KMS-11 (cell line): Measurements from ENCODE around the gene ZFAND3.

Experiments used
- H2AFZ ChIP-seq: fragments of 200-600 bp; sonication (generic); 2 replicates; pipeline ENCODE4 v1.6.1; 2016; ENCODE audit warnings: antibody characterized with exemption, mixed run types, low read depth
- H3K27ac ChIP-seq: fragments of 200-600 bp; sonication (generic); 2 replicates; pipeline ENCODE4 v1.6.1; 2016; ENCODE audit warnings: mild to moderate bottlenecking, mixed run types
- H3K27me3 ChIP-seq: fragments of 200-600 bp; sonication (generic); 2 replicates; pipeline ENCODE4 v1.6.1; 2017; ENCODE audit warnings: mild to moderate bottlenecking, low read depth, mixed run types, moderate library complexity; ENCODE audit not compliant: insufficient read depth
- H3K36me3 ChIP-seq: fragments of 200-600 bp; sonication (generic); 2 replicates; pipeline ENCODE4 v1.6.1; 2017; ENCODE audit warnings: mild to moderate bottlenecking, mixed run types; ENCODE audit not compliant: insufficient read depth
- H3K4me1 ChIP-seq: fragments of 200-600 bp; sonication (generic); 2 replicates; pipeline ENCODE4 v1.6.1; 2016; ENCODE audit warnings: mild to moderate bottlenecking, low read depth, mixed run types; ENCODE audit not compliant: poor library complexity, severe bottlenecking
- H3K4me2 ChIP-seq: fragments of 200-600 bp; sonication (generic); 2 replicates; pipeline ENCODE4 v1.7.0; 2016; ENCODE audit warnings: mild to moderate bottlenecking, mixed run types
- H3K4me3 ChIP-seq: fragments of 200-600 bp; sonication (generic); IDR thresholded peaks from 2 replicates; pipeline ENCODE4 v1.6.1; 2017; ENCODE audit warnings: low read depth, low read length, mixed read lengths; ENCODE audit not compliant: insufficient read depth
- H3K79me2 ChIP-seq: fragments of 200-600 bp; sonication (generic); 2 replicates; pipeline ENCODE4 v1.6.1; 2016; ENCODE audit warnings: low read depth, mixed run types; ENCODE audit not compliant: insufficient read depth
- H3K9ac ChIP-seq: fragments of 200-600 bp; sonication (generic); 2 replicates; pipeline ENCODE4 v1.6.1; 2016; ENCODE audit warnings: mild to moderate bottlenecking, mixed run types
- H4K20me1 ChIP-seq: fragments of 200-600 bp; sonication (generic); 2 replicates; pipeline ENCODE4 v1.6.1; 2016; ENCODE audit warnings: mild to moderate bottlenecking, mixed run types; ENCODE audit not compliant: insufficient read depth
- TF ChIP-seq, protein P1 (sequence below): fragments of 200-600 bp; sonication (generic); conservative IDR thresholded peaks from 2 replicates; pipeline ENCODE4 v1.6.1; 2017; ENCODE audit warnings: low read depth, mild to moderate bottlenecking, antibody characterized with exemption, low read length, moderate library complexity, mixed read lengths

The ZFAND3 gene

DNA sequence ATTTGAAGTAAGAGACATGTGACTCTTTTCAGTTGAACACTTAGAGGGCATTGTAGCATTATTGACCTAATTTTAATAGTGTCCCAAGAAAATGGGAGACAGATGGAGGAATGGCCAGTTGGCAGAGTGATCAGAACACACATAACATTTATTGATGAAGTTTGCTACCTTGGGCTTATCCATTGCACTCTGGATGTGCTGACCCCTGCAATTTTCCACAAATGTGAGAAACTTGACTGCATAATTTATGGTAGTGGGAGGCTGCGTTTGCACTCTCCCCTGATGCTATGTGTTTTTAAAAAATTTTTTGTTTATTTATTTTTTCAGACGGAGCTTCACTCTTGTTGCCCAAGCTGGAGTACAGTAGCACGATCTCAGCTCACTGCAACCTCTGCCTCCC, 95.9 kb downstream of the ZFAND3 start:
- no peak overlapping the region for H3K27ac ChIP-seq
- H3K36me3 ChIP-seq = no peaks in the 10 kb centered on the region
- no peaks in the 10 kb centered on the region for H3K27me3 ChIP-seq
- no peak overlapping the region for H3K4me3 ChIP-seq
- H3K4me2 ChIP-seq = no peak overlapping the region
- no peak overlapping the region for H3K9ac ChIP-seq
- H2AFZ ChIP-seq = no peak overlapping the region
- no peaks in the 10 kb centered on the region for H4K20me1 ChIP-seq
- TF ChIP-seq, protein P1, sequence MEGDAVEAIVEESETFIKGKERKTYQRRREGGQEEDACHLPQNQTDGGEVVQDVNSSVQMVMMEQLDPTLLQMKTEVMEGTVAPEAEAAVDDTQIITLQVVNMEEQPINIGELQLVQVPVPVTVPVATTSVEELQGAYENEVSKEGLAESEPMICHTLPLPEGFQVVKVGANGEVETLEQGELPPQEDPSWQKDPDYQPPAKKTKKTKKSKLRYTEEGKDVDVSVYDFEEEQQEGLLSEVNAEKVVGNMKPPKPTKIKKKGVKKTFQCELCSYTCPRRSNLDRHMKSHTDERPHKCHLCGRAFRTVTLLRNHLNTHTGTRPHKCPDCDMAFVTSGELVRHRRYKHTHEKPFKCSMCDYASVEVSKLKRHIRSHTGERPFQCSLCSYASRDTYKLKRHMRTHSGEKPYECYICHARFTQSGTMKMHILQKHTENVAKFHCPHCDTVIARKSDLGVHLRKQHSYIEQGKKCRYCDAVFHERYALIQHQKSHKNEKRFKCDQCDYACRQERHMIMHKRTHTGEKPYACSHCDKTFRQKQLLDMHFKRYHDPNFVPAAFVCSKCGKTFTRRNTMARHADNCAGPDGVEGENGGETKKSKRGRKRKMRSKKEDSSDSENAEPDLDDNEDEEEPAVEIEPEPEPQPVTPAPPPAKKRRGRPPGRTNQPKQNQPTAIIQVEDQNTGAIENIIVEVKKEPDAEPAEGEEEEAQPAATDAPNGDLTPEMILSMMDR = no peak
- peaks cover 14% of the 10 kb centered on the region for H3K4me1 ChIP-seq
- peaks cover 15% of the 10 kb centered on the region for H3K79me2 ChIP-seq

DNA sequence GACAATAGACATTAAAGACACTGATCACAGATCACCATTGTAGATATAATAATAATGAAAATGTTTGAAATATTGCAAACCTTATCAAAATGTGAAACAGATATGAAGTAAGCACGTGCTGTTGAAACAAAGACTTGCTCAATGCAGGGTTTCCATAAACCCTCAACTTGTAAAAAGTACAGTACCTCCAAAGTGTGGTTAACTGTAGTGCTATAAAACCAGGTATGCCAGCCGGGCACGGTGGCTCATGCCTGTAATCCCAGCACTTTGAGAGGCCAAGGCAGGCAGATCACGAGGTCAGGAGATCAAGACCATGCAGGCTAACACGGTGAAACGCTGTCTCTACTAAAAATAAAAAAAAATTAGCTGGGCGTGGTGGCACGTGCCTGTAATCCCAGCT, 96.6 kb downstream of the ZFAND3 start:
- no peak overlapping the region for H3K4me3 ChIP-seq
- peaks cover 8% of the 10 kb centered on the region for H3K79me2 ChIP-seq

DNA sequence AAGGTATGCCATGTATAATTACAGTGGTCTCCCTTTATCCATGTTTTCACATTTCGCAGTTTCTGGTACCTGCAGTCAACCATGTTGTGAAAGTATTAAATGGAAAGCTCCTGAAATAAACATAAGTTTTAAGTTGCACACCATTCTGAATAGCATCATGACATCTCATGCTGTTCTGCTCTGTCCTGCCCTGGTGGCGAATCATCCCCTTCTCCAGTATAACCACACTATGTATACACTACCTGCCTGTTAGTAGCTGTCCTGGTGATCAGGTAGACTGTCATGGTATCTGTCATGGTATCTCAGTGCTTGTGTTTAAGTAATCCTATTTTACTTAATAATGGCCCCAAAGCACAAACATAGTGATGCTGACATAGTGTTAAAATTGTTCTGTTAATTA, 97.1 kb downstream of the ZFAND3 start:
- H3K4me2 ChIP-seq = no peak overlapping the region

More for the DNA sequence above, 96.6 kb downstream of the ZFAND3 start:
- H3K36me3 ChIP-seq = no peaks in the 10 kb centered on the region
- no peaks in the 10 kb centered on the region for H3K27me3 ChIP-seq
- H3K9ac ChIP-seq = no peak overlapping the region
- no peak overlapping the region for H3K27ac ChIP-seq
- no peaks in the 10 kb centered on the region for H4K20me1 ChIP-seq
- H3K4me2 ChIP-seq = no peak overlapping the region
- H3K4me1 ChIP-seq = peaks cover 10% of the 10 kb centered on the region
- no peak overlapping the region for H2AFZ ChIP-seq
- TF ChIP-seq, protein P1 = no peak

DNA sequence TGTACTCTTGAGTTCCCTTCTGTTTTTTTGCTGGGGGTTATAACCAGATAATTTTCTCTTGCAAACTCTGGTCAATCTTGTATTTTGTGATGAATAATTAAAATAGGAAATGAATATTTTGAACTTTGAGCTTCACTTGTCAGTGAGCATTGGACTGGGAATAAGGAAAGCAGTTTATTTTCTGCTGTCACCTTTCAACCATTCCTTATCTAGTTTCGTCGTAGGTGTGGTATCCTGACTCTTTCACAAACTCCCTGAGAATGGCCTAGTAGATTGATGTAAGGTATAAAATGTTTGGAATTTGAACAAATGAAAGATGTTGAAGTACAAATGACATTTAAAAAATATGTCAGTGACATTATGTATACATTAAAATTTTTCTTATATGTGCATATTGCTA, 98.0 kb downstream of the ZFAND3 start:
- Histone ChIP-seq H3K4me2 (no peak overlapping the region), H3K4me1 (no peaks in the 10 kb centered on the region), H3K27ac (no peak overlapping the region), H3K79me2 (peaks cover 8% of the 10 kb centered on the region), H3K36me3 (no peaks in the 10 kb centered on the region), H2AFZ (no peak overlapping the region), H3K27me3 (no peaks in the 10 kb centered on the region), H3K4me3 (no peak overlapping the region), H3K9ac (no peak overlapping the region), H4K20me1 (no peaks in the 10 kb centered on the region)
- TF ChIP-seq, protein P1 = no peak

More for the DNA sequence above, 97.1 kb downstream of the ZFAND3 start:
- Histone ChIP-seq H3K27me3 (no peaks in the 10 kb centered on the region), H3K27ac (no peak overlapping the region), H3K4me3 (no peak overlapping the region), H3K79me2 (peaks cover 8% of the 10 kb centered on the region), H4K20me1 (no peaks in the 10 kb centered on the region), H3K4me1 (peaks cover 5% of the 10 kb centered on the region), H3K36me3 (no peaks in the 10 kb centered on the region), H3K9ac (no peak overlapping the region), H2AFZ (no peak overlapping the region)
- TF ChIP-seq, protein P1 = no peak
